Suppressor macrophage treated with lipopolysaccharide for 4 hours (primary cell): ENCODE measurements around the gene KCNS1.
"Not testable (repeated sequence)": the region's sequence is repeated elsewhere in the genome, so short reads cannot be mapped to it uniquely, and the experiment has no call there.

Experiments used
- DNase-seq: peaks from one replicate; pipeline ENCODE4 v3.0.0-alpha.2; 2020

Gene KCNS1

DNA sequence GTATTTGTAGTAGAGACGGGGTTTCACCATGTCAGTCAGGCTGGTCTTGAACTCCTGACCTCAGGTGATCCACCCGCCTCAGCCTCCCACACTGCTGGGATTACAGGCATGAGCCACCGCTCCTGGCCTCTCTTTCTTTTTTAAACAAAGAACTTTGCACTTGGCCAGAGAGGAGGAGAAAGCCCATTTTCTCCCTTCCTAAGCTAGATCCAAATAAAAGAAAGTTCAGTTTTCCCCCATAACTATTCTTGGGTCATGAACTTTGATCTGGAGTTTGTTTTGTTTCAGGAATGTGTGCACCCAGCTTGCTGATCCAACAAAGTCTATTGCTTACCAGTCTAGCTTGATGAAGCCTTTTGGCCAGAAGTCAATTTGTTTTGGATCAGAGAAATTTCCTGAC is 23.4 kb downstream of the KCNS1 start:
- no peak for DNase-seq

DNA sequence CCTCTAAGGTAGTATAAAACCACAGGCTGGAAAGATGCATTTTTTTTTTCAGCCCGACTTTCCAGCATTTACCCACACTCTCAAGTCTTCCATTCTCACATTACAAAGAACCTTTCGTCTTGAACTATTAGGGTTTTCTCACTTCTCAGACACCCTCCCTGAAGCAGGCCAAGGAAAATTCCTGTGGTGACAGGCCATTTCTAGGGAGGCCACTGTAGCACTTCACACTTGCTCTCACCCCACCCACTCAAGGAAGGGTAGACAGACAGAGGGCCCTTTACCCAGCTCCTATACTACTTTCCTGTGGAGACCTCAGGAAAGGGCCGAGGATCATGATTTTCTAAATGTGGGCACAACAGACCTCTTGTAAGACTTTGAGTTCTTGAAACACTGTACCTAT is 27.7 kb downstream of the KCNS1 start:
- no peak for DNase-seq

DNA sequence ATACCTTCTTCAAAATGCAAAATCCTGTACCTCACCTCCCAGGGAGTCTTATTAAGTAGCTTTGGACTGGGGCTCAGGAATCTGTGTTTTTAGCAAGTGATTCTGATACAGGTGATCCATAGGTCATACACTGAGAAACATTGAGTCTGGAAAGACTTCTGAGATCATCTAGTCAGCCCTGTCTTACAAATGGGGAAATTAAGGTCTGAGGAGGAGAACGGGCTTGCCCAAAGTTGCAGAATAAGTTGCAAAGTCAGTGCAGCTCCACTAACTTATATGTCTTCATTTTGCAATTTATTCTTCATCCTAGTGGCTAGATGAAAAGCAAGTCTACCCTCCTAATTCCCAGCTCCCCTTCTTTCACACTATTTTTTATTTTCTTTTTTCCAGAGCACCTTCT is 28.9 kb downstream of the KCNS1 start:
- no peak for DNase-seq

DNA sequence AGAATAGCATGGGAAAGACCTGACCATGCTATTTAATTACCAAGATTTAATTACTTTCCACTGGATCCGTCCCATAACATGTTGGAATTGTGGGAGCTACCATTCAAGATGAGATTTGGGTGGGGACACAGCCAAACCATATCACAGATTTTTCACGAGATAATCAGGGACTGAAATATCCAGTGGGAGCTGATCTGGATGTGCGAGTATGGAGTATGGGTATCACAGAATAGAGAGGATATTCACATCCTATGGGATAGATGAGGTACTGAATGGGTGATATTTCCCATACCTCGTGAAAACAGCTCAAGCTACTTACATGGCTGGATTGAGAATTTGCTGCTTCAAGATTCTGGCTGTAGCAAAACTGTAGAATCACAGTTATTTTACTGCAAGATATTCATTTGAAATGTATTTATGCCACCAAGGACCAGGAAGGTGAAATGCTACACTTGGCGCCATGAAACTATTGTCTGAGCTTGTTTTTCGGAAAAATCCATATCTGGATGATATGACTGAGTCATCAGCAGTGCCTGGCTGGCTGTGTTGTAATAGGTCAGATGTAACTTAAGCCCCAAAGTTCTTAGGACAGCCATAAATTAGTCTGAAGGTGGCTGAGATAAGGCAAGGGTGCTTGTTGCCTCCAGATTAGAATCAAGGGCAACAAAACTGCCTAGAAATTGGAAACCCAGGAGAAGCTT is 29.8 kb downstream of the KCNS1 start:
- DNase-seq: no peak

DNA sequence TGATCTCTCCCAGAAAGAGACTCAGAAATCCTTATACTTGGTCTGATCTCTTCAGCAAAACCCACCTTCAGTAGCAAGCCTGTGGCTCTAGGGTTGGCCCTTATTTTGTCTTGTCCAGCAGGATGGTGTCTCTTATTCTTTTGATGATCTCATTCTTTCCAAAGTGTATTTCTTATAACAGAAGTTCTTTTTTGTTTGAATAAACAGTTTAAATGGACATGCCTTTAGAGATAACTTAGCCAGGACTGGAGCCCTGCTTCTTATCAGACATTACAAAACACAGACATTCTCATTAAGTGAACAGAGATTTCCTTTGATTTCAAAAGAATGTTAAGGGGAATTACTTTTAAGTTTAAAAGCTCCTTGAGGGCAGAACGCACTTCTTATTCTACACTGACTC is 31.7 kb downstream of the KCNS1 start:
- no peak for DNase-seq

DNA sequence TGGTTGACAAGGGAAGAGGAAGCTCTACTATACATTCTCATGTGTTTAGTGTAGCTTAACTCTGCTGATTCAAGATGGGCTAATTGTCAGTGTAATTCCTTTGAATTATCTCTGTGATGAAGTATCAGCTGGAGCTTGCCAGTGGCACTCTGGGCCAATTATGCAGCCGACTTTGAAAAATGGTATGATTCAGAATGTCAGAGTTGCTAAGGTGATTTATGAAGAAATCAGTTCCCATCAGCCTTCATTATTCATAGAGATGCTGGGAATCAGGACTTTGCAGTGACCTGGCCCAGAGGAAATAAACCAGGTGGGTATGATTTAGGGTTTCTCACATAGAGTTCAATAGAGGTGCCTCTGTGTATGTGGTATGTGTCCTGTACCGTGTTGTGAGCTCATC is 33.4 kb downstream of the KCNS1 start:
- DNase-seq: no peak

DNA sequence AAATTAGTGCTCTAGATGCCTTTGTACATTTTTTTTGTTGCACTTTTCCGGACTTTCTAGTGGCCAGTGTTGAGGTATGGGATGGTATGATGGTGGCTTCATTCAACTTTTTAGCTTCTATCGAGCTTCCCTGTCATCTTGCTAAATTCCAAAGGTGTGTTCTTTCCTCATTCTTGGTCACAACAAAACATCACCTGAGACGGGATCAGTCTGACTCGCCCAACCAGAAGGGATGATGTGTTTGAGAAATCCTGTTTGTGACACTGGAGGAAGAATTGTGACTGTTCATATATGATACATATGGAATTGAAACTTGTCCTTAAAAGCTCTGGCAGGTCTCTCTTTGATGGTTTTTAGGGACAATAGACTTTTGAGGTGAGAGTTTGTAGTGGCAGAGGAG is 33.8 kb downstream of the KCNS1 start:
- no peak for DNase-seq

DNA sequence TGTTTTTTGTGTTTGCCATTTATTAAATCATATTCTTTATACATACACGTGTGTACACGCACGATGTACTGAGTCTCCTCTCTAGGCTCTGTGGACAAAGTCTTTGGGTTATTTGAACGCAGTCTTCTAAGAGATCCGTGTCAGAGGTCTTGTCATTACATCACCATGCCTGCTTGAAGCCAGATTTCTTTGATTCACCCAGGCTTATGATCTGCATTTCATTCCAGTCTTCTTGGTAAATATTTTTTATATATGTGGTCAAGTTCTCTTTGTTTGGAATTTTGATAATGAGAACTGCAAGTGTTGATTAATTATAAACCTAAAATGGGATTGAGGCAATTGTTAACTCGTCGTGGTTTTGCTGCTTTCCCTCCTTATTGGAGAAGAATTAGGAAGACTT is 34.6 kb downstream of the KCNS1 start:
- no peak for DNase-seq

DNA sequence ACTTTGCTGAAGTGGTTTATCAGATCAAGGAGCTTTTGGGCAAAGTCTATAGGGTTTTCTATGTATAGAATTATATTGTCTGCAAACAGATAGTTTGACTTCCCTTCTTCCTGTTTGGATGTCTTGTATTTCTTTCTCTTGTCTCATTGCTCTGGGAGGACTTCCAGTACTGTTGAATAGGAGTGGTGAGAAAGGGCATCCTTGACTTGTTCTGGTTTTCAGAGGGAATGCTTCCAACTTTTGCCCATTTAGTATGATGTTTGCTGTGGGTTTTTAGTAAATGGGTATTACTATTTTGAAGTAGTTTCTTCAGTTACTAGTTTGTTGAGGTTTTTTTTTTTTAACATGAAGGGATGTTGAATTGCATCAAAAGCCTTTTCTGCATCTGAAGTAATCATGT is 36.1 kb downstream of the KCNS1 start:
- DNase-seq: no peak

DNA sequence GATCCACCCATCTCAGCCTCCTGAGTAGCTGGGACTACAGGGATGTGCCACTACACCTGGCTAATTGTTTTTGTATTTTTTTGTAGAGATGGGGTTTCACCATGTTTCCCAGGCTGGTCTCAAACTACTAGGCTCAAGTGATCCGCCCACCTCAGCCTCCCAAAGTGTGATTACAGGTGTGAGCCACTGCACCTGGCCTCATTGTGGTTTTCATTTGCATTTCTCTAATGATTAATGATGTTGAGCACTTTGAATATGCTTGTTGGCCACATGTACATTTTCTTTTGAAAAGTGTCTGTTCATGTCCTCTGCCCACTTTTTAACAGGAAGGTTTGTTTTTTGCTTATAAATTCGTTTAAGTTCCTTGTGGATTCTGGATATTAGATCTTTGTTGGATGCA is 37.8 kb downstream of the KCNS1 start:
- DNase-seq: not testable (repeated sequence)

DNA sequence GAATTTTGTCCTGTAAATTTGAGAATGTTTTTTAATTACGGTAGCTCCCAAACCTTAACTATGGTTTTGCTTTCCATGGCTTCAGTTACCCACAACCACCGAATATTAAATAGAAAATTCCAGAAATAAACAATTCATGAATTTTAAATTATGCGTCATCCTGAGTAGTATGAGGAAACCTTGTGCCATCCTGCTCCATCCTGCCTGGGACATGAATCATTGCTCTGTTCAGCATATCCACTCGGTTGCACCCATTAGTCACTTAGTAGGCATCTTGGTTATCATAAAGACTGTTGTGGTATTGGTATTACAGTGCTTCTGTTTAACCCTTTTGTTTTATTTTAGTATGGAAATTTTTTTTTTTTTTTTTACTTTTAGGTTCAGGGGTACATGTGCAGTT is 39.7 kb downstream of the KCNS1 start:
- no peak for DNase-seq

DNA sequence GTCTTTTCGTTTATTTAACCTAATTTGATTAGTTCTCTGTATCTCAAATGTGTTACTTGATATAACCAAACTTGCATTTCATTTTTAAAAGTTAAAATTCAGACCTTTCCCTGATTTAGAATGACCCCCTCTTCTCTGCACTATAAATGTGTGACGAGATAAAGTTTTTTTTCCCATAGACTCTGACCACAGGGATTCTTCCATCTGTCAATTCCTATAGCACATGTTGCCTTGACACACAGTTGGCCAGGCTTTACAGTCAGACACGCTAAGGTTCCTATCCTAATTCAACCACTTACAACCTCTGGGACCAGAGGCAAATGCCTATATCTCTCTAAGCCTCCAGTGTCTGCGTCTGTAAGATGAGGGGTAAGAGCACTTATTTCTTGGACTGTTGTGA is 40.6 kb downstream of the KCNS1 start:
- no peak for DNase-seq

DNA sequence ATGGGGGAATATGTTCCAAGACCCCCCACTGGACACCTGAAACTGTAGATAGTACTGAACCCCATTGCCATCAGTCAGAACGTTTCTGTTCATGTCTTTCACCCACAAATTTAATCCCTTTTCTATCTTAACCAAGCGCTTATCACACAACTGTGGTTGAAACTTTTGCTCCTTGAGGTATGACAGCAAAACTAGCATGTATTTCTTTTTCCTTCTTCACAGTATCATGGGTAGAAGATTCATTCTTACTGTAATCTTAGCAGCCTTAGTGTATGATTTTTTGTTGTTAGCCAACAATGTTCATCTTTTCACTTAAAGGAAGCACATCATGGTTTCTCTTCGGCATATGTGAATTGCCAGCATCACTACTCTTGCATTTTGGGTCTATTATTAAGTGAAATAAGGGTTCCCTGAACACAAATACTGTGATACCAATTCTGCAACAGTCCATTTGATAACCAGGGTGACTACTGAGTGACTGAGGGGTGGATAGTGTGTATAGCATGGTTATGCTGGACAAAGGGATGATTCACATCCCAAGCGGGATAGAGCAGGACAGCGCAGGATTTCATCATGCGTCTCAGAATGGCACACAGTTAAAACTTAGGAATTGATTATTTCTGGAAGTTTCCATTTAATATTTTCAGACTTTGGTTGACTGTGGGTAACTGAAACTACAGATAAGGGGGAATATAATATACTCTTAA is 41.8 kb downstream of the KCNS1 start:
- no peak for DNase-seq

DNA sequence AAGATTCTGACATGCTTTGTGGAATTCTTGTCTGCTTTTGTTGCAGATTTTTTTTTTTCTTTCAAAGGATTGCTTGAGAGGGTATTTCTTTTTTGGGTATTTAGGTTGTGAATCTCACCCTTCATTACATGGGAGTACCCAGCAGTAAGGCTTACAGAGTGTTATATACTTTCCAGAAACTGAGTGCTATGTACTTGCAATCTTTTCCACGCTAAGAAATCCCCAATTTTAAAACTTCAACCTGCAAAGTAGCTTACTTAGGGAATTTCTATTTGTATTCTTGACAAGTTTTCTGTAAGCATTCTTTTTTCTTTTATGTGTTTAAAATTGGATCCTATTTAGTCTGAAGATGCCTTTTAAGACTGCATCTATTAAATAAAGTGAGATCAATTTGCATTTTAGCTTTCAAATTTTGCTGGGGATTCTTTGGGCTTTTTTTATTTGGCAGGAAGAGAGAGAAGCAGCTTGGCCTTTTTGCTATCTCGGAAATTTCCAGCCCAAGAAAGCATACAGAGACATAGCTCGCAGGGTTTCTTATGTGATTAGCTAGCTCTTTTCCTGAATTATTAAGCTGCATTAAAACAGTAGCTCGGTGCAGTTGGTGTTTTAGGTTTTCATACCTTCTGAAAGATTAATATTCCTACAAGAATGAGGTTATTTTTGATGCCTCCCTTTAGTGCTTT is 42.6 kb downstream of the KCNS1 start:
- DNase-seq: no peak

DNA sequence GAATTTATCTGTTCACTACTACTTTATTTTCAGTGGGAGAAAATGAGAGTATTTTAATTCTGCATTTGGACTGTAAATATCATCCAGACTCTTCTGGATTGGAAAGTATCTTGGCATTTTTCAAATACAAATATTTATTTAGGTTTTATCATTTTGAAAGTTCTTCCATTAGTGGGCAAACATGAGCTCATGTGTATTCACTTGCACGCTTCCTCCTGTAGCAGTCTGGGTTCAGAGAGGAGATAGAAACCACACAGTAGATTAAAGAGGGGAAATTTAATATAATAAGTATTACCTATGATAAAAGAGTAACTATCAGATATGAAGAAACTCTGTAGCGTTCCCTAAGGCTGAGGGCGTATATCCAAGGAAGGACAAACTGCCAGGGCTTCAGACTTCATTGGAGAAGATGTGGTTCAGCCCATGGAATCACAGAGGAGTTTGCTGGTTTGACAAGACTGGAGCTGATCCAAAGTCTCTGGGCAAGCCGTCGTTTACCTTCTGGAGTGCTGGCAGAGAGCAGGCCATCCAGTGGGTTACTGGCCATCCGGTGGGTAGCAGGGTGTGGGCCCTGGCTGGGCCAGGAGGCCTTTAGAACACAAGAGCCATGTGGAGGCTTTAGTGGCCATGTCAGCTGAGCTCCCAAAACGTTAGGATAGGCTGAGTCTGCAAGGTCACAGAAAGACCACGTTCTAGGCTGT is 44.3 kb downstream of the KCNS1 start:
- no peak for DNase-seq

DNA sequence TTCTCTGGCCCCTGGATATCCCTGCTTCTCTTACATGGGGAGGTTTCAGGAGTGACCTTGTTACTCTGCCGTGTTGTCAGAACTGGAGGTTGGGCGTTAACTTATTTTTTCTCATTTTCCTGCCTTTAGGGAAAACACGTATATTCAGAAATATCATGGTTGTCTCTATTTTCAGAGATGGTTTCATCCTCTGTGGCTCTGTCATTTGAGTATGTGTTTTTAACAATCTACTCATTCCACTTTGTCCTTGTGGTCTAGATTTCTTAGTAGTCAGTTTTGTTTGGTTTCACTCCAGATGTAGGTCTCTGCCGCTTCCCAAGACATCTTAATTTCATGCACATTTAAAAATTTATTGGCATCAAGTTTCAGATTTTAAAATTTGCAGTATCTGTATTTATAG is 45.9 kb downstream of the KCNS1 start:
- no peak for DNase-seq

DNA sequence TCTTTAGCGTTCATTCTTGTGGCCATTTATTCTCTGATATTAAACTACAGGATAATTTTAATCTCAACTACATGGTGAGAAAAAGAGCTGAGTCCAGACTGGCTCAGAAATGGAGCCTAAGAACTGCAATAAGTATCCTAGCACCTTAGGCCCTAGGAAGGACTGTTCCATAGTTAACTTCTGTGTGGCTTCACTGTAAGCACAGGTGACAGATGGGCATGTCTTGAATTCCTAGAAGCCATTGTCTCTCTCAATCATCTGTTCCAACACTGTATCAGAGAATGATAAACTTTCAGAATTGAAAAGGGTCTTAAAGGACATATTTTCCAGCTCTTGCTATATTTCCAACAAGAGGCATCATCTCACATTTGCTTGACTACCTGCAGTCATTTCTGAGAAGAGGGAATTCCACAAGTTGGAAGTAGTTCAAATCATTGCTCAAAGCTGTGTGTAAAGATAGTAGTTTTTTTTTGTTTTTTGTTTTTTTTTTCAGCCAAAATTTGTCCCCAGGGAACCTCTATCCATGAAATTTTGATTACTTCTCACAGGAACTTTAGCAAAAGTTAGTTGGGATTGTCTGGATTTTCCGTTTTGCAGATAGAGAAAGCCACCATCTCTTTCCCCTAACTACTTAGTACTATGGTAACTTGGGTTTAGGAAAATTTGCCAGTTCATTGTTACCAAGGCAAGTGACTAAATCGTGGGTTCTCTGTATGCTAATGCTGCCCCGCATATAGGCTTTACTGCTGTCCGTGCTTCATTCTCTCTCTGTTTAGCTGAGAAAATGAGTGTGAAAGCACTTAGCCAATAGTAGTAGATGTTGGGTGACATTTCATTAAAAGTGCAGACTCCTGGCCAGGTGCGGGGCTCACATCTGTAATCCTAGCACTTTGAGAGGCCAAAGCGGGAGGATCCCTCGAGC is 47.2 kb downstream of the KCNS1 start:
- DNase-seq: no peak

DNA sequence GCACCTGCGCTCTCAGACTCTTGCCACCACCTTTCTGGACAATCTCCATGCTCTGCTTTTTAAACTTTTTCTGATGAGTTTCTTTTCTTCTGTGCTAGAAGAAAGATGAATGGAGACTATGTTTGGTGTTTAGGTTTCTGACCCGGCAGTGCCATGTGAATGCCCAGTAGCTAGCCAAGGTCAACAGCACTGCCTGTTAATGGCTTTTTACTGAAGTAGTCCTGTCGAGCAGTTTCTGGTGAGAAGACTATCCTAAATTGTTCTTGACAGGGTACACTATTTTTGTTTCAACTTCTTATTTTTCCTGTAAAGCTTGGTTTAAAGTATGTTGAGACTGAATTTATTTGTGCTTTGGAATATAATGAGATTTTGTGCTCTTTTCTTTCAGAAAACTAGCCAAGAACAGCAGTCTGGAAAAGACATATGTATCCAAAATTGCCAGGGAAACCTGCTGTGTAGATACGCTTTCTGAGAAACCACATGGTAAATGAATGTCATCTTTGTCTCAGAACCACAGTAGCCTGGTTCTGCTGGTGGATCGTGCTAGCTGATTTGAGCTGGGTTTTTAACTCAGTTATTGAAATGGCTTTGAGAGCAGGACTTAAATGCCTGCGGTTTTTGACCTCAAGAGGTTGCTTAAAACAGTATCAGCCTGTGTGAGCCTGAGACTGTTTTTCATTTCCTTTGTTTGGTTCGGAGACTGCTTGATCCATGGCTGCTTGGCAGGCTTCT is 48.1 kb downstream of the KCNS1 start:
- no peak for DNase-seq

DNA sequence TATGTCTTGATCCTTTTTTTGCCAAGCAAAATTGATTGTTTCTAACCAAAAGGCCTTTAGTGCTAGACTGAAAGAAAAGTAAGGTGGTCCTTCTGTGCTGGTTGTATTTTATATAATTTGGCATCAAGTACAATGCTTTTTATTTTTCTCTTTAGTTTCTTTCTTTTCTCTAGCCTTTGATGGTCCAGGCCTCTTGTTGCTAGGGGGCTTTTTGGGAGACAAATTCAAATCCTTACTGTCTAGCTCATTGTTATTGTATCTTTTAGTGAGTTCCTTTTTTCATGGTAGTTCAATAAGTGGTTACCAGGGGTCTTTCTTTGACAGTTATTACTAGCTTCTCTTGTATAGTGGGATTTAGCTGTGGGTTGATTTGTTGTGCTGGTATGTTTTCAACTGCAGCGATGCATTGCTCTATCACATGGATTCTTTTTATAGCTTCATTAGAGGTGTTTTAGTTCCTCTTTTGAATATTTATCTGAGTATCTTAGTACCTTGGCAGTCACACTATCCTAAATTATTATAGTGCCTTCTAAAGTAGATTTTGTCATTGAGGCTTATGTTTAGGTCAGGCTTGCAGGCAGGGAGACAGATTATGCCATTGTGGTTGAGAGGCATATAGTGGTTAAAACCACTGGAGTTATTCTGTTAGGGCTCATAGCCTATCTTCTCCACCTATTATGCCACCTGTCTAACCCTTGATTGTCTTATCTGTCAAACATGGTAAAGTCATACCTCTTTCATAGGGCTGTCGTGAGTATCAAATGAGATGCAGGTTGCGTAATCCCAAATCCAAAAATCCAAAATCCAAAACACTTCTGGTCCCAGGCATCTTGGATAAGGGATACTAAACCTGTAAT is 49.5 kb downstream of the KCNS1 start:
- no peak for DNase-seq

DNA sequence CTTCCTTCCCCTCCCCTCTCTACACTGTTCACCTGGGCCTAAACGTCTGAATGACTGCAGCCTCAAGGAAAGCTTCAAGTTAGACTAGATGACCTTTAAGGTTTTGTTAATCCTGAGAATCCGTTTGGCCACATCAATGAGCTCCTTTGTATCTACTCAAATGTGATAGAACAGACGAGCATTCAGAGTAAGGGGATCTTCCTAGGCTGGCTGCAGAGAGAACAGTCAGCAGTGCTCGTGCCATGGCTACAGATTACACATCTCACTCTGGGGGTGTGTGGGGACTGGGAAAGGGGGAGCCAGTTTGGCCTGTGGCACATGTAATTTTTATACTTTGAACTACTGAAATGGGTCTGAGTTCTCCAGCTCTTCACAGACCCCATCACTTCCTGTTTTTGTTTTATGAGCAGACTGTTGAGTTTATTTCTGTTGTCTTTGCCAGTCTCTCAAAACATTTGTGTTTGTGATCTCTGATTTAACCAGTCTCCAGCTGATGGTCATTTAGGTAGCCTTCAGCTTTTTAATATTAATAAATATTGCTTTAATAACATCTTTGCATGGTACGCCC is 50.9 kb downstream of the KCNS1 start:
- DNase-seq: no peak

DNA sequence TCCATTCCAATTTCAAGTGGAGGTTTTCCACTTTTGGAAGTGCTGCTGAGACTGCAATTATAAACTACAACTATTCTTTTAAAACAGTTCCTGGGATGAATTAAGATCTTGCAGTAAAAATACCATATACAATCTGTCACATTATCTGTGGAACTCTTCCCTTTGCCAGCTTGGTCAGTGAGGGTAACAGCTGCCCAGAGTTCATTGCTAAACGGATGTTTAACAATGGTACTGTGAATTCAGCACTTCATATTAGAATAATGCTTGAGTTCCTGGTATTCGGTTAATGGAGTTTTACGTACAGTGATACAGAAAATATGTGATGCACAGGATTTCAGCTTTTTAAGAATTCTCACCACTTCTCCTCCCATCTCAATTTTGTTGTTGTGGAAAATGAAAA is 51.5 kb downstream of the KCNS1 start:
- DNase-seq: no peak
